HFF-Myc (cell line): Measurements from ENCODE around the gene TEAD2.

Source experiments
- DNase-seq: peaks from one replicate; pipeline ENCODE4 v3.0.0-alpha.2; 2011; ENCODE audit warnings: low read depth; ENCODE audit errors: extremely low read depth
- H3K4me3 ChIP-seq: replicated peaks from 2 replicates; pipeline ENCODE4 v1.5.1; 2011; ENCODE audit warnings: low read depth, mild to moderate bottlenecking, control low read depth, low read length
- CTCF ChIP-seq: IDR thresholded peaks from 2 replicates; pipeline ENCODE4 v1.5.1; 2012; ENCODE audit warnings: mild to moderate bottlenecking, low read depth, low read length, control low read depth; ENCODE audit errors: missing control alignments

TEAD2 gene

GRCh38 chr19:49403404-49404187 lies 41.4 kb upstream of the TEAD2 start:
- peak; percentile 46 for DNase-seq
- H3K4me3 ChIP-seq: no peak overlapping the region
- TF ChIP-seq CTCF: no peak

GRCh38 chr19:49400029-49400428 lies 37.8 kb upstream of the TEAD2 start:
- no peak for DNase-seq
- TF ChIP-seq CTCF: no peak
- no peak overlapping the region for H3K4me3 ChIP-seq

GRCh38 chr19:49398931-49399330 lies 36.7 kb upstream of the TEAD2 start:
- H3K4me3 ChIP-seq: no peak overlapping the region
- no peak for TF ChIP-seq CTCF
- no peak for DNase-seq

- H3K4me3 ChIP-seq: no peak overlapping the region
- DNase-seq: no peak
- no peak for TF ChIP-seq CTCF
These were observed 35.9 kb upstream of the TEAD2 start for GRCh38 chr19:49398001-49398615.

- no peak for DNase-seq
- H3K4me3 ChIP-seq: no peak overlapping the region
- no peak for TF ChIP-seq CTCF
These were observed 34.7 kb upstream of the TEAD2 start for GRCh38 chr19:49396738-49397505.

- no peak overlapping the region for H3K4me3 ChIP-seq
- no peak for TF ChIP-seq CTCF
- DNase-seq: no peak
These were observed 33.6 kb upstream of the TEAD2 start for GRCh38 chr19:49395581-49396407.
